HepG2 (cell line): ENCODE measurements around the gene ITPK1. TPM values are rescaled to one million over a fixed set of nuclear protein-coding genes. Genes with fewer than 3 reads are reported as not detected.
A peak's percentile ranks its signal among the peaks of the same experiment; 100 is the strongest.

Experiments used
- HES4 ChIP-seq: sonication (generic); formaldehyde crosslinking; IDR thresholded peaks from 2 replicates; pipeline ENCODE4 v1.9.0; 2021; ENCODE audit warnings: mild to moderate bottlenecking, missing genetic modification reagents, borderline replicate concordance
- HMG20A ChIP-seq: IDR thresholded peaks from 2 replicates; pipeline ENCODE4 v1.6.1; 2016; ENCODE audit warnings: borderline replicate concordance
- MIER3 ChIP-seq: IDR thresholded peaks from 2 replicates; pipeline ENCODE4 v1.6.1; 2016; ENCODE audit warnings: missing compliant biosample characterization, borderline replicate concordance
- NCOA1 ChIP-seq: sonication (generic); formaldehyde crosslinking; IDR thresholded peaks from 2 replicates; pipeline ENCODE4 v1.9.0; 2021; ENCODE audit warnings: missing genetic modification reagents
- NR2F1 ChIP-seq, 2 experiments: fragments of 450-650 bp in 1 of 2; formaldehyde crosslinking in 1 of 2; IDR thresholded peaks; 2 replicates each; pipeline versions ENCODE4 v1.5.0 to v1.6.1; 2016 to 2020; ENCODE audit warnings: mild to moderate bottlenecking in 1 of 2, missing compliant biosample characterization in 1 of 2, missing genetic modification reagents in 1 of 2, moderate library complexity in 1 of 2
- RELA ChIP-seq: sonication (generic); formaldehyde crosslinking; IDR thresholded peaks from 2 replicates; pipeline ENCODE4 v1.4.0; 2020; ENCODE audit warnings: missing genetic modification reagents
- SMARCE1 ChIP-seq: fragments of 450-650 bp; IDR thresholded peaks from 2 replicates; pipeline ENCODE4 v1.6.1; 2017; ENCODE audit warnings: borderline replicate concordance
- SRY ChIP-seq: sonication (generic); formaldehyde crosslinking; IDR thresholded peaks from 2 replicates; pipeline ENCODE4 v1.8.0; 2022; ENCODE audit warnings: mild to moderate bottlenecking, missing genetic modification reagents
- ZMYM4 ChIP-seq: sonication (generic); formaldehyde crosslinking; IDR thresholded peaks from 2 replicates; pipeline ENCODE4 v1.8.1; 2023; ENCODE audit warnings: mild to moderate bottlenecking, missing genetic modification reagents
- ZNF501 ChIP-seq: sonication (generic); formaldehyde crosslinking; IDR thresholded peaks from 2 replicates; pipeline ENCODE4 v1.5.1; 2020; ENCODE audit warnings: mild to moderate bottlenecking, moderate library complexity, missing genetic modification reagents
- ZNF713 ChIP-seq: sonication (generic); formaldehyde crosslinking; IDR thresholded peaks from 2 replicates; pipeline ENCODE4 v1.4.0; 2020; ENCODE audit warnings: mild to moderate bottlenecking, missing genetic modification reagents
- polyA plus RNA-seq, 8 experiments: library from polyadenylated mRNA; depleted of rRNA in 3 of 8; stranded (reverse) in 7 of 8; unstranded in 1 of 8; fragments of >200 nt; fragmentation: Illumina TruSeq in 4 of 8; extraction: Trizol in 4 of 8; gene quantifications; 2 replicates each; pipeline versions ENCODE4 v1.2.1 to v1.2.3, GENCODE V29; 2011 to 2016; ENCODE audit warnings: low read depth in 4 of 8, missing spikeins in 1 of 8, mixed read lengths in 1 of 8; ENCODE audit not compliant: insufficient read depth in 1 of 8
- total RNA-seq, 5 experiments: library from RNA; depleted of rRNA; stranded (reverse); fragments of >200 nt; fragmentation: Illumina TruSeq; extraction: Trizol; gene quantifications; 2 replicates each; pipeline ENCODE4 v1.2.3, GENCODE V29; 2016; ENCODE audit warnings: low read depth in 1 of 5
- TF ChIP-seq, protein P1 (sequence below): sonication (generic); formaldehyde crosslinking; IDR thresholded peaks from 2 replicates; pipeline ENCODE4 v1.8.1; 2023; ENCODE audit warnings: missing genetic modification reagents, inconsistent platforms, borderline replicate concordance
- TF ChIP-seq, protein P2 (sequence below): sonication (generic); formaldehyde crosslinking; IDR thresholded peaks from 2 replicates; pipeline ENCODE4 v1.4.0; 2020; ENCODE audit warnings: missing genetic modification reagents, borderline replicate concordance
- TF ChIP-seq, protein P3 (sequence below): sonication (generic); formaldehyde crosslinking; IDR thresholded peaks from 2 replicates; pipeline ENCODE4 v1.4.0; 2020; ENCODE audit warnings: missing genetic modification reagents, borderline replicate concordance
- TF ChIP-seq, protein P4 (sequence below), 2 experiments: sonication (generic) in 1 of 2; formaldehyde crosslinking in 1 of 2; IDR thresholded peaks; 2 replicates each; pipeline versions ENCODE4 v1.4.0 to v1.6.1; 2018 to 2020; ENCODE audit warnings: missing genetic modification reagents in 2 of 2, borderline replicate concordance in 1 of 2, low read depth in 1 of 2, mild to moderate bottlenecking in 1 of 2, missing biosample characterization in 1 of 2
- TF ChIP-seq, protein P5 (sequence below): sonication (generic); formaldehyde crosslinking; IDR thresholded peaks from 2 replicates; pipeline ENCODE4 v1.4.0; 2020; ENCODE audit warnings: mild to moderate bottlenecking, missing genetic modification reagents

The ITPK1 gene
- total and polyA plus RNA-seq, 2 of the 13 experiments (the other 11 are each of a cell fraction or from before 2014, with no cell fraction given), result 20.5 to 47.5 TPM

DNA sequence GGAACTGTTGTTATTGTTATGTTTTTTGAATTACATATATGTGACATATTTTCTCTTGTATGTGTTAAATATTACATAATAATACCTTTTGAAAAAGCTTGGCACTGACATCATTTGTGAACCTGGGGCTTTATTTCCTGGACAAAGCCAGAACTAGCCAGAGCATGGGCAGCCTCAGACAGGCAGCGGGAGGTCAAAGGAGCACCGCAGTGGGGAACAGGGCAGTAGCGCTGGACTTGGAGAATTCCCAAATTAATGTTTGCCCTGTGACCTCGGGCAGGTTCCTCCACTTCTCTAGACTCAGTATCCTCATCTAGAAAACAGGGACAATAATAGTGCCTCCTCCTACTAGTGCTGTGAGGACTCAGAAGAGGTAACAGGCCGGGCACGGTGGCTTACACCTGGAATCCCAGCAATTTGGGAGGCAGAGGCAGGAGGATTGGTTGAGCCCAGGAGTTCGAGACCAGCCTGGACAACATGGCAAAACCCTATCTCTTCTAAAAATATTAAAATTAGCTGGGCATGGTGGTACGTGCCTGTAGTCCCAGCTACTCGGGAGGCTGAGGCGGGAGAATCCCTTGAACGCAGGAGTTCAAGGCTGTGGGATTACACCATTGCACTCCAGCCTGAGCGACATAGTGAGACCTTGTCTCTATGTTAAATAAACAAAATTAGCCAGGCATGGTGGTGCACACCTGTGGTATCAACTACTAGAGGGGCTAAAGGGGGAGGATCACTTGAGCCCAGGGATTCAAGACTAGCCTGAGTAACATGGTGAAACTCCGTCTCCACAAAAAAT is 27.3 kb upstream of the ITPK1 start (continued):
- TF ChIP-seq, protein P1, sequence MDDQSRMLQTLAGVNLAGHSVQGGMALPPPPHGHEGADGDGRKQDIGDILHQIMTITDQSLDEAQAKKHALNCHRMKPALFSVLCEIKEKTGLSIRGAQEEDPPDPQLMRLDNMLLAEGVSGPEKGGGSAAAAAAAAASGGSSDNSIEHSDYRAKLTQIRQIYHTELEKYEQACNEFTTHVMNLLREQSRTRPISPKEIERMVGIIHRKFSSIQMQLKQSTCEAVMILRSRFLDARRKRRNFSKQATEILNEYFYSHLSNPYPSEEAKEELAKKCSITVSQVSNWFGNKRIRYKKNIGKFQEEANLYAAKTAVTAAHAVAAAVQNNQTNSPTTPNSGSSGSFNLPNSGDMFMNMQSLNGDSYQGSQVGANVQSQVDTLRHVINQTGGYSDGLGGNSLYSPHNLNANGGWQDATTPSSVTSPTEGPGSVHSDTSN (CRISPR knock-in tag), result no peak
- TF ChIP-seq NR2F1 (CRISPR knock-in tag; IDR thresholded peaks at IDR 0.05) (no peak), RELA (CRISPR knock-in tag) (no peak), ZNF713 (CRISPR knock-in tag) (no peak), ZMYM4 (0 out of 2 replicates have a peak, but pooled peaks have one; percentile 33), MIER3 (CRISPR knock-in tag) (0 out of 2 replicates have a peak, but pooled peaks have one; percentile 32), SRY (no peak), ZNF501 (CRISPR knock-in tag) (no peak; the same call in 1 of the 2 replicates), HES4 (CRISPR knock-in tag) (no peak), HMG20A (CRISPR knock-in tag) (peak; percentile 44; the same call in 1 of the 2 replicates), SMARCE1 (no peak), NCOA1 (CRISPR knock-in tag) (no peak)
- TF ChIP-seq, protein P2, sequence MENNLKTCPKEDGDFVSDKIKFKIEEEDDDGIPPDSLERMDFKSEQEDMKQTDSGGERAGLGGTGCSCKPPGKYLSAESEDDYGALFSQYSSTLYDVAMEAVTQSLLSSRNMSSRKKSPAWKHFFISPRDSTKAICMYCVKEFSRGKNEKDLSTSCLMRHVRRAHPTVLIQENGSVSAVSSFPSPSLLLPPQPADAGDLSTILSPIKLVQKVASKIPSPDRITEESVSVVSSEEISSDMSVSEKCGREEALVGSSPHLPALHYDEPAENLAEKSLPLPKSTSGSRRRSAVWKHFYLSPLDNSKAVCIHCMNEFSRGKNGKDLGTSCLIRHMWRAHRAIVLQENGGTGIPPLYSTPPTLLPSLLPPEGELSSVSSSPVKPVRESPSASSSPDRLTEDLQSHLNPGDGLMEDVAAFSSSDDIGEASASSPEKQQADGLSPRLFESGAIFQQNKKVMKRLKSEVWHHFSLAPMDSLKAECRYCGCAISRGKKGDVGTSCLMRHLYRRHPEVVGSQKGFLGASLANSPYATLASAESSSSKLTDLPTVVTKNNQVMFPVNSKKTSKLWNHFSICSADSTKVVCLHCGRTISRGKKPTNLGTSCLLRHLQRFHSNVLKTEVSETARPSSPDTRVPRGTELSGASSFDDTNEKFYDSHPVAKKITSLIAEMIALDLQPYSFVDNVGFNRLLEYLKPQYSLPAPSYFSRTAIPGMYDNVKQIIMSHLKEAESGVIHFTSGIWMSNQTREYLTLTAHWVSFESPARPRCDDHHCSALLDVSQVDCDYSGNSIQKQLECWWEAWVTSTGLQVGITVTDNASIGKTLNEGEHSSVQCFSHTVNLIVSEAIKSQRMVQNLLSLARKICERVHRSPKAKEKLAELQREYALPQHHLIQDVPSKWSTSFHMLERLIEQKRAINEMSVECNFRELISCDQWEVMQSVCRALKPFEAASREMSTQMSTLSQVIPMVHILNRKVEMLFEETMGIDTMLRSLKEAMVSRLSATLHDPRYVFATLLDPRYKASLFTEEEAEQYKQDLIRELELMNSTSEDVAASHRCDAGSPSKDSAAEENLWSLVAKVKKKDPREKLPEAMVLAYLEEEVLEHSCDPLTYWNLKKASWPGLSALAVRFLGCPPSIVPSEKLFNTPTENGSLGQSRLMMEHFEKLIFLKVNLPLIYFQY (CRISPR knock-in tag), result no peak
- TF ChIP-seq, protein P3, sequence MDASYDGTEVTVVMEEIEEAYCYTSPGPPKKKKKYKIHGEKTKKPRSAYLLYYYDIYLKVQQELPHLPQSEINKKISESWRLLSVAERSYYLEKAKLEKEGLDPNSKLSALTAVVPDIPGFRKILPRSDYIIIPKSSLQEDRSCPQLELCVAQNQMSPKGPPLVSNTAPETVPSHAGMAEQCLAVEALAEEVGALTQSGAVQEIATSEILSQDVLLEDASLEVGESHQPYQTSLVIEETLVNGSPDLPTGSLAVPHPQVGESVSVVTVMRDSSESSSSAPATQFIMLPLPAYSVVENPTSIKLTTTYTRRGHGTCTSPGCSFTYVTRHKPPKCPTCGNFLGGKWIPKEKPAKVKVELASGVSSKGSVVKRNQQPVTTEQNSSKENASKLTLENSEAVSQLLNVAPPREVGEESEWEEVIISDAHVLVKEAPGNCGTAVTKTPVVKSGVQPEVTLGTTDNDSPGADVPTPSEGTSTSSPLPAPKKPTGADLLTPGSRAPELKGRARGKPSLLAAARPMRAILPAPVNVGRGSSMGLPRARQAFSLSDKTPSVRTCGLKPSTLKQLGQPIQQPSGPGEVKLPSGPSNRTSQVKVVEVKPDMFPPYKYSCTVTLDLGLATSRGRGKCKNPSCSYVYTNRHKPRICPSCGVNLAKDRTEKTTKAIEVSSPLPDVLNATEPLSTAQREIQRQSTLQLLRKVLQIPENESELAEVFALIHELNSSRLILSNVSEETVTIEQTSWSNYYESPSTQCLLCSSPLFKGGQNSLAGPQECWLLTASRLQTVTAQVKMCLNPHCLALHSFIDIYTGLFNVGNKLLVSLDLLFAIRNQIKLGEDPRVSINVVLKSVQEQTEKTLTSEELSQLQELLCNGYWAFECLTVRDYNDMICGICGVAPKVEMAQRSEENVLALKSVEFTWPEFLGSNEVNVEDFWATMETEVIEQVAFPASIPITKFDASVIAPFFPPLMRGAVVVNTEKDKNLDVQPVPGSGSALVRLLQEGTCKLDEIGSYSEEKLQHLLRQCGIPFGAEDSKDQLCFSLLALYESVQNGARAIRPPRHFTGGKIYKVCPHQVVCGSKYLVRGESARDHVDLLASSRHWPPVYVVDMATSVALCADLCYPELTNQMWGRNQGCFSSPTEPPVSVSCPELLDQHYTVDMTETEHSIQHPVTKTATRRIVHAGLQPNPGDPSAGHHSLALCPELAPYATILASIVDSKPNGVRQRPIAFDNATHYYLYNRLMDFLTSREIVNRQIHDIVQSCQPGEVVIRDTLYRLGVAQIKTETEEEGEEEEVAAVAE, result no peak
- TF ChIP-seq, protein P4, sequence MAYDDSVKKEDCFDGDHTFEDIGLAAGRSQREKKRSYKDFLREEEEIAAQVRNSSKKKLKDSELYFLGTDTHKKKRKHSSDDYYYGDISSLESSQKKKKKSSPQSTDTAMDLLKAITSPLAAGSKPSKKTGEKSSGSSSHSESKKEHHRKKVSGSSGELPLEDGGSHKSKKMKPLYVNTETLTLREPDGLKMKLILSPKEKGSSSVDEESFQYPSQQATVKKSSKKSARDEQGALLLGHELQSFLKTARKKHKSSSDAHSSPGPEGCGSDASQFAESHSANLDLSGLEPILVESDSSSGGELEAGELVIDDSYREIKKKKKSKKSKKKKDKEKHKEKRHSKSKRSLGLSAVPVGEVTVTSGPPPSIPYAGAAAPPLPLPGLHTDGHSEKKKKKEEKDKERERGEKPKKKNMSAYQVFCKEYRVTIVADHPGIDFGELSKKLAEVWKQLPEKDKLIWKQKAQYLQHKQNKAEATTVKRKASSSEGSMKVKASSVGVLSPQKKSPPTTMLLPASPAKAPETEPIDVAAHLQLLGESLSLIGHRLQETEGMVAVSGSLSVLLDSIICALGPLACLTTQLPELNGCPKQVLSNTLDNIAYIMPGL (CRISPR knock-in tag; IDR thresholded peaks at IDR 0.05; ENCODE audit: borderline replicate concordance in 1 of 2, low read depth in 1 of 2), result no peak
- TF ChIP-seq, protein P5, sequence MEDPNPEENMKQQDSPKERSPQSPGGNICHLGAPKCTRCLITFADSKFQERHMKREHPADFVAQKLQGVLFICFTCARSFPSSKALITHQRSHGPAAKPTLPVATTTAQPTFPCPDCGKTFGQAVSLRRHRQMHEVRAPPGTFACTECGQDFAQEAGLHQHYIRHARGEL (CRISPR knock-in tag), result no peak
